IMR-90 (cell line): ENCODE data around the gene MYT1. TPM values are rescaled to one million over a fixed set of nuclear protein-coding genes. Genes with fewer than 3 reads are reported as not detected.
A peak's percentile ranks its signal among the peaks of the same experiment; 100 is the strongest.

Experiments used
- ATAC-seq: fragments of 200-7000 bp; cut with Tn5 transposase; 2 replicates; pipeline ENCODE4 v1.9.1; 2020; ENCODE audit warnings: low read depth, mild to moderate bottlenecking, moderate library complexity
- BruUV-seq: library from RNA; stranded (reverse); fragments of 400-500 nt; replicated peaks from 2 replicates; lab custom pipeline; 2021; lab: Mats Ljungman, UMichigan
- CTCF ChIA-PET: fragments of 300-600 bp; formaldehyde crosslinking; extraction: SDS; loops from one replicate; lab custom pipeline; 2021; ENCODE audit warnings: antibody characterized with exemption; lab: Yijun Ruan, JAX
- POLR2A ChIA-PET: fragments of 300-600 bp; sonication (Branson Sonifier 250); formaldehyde crosslinking; loops from one replicate; lab custom pipeline; 2022; ENCODE audit warnings: antibody characterized with exemption; ENCODE audit not compliant: unreplicated experiment; lab: Charles Lee
- DNase-seq: peaks from one replicate; pipeline ENCODE4 v3.0.0; 2013
- H2AFZ ChIP-seq: replicated peaks from 2 replicates; pipeline ENCODE3; 2013; ENCODE audit warnings: low read length, mild to moderate bottlenecking; ENCODE audit not compliant: poor library complexity
- H2AK5ac ChIP-seq: 2 replicates; pipeline ENCODE4 v1.6.1; 2013; ENCODE audit warnings: low read depth, low read length, inconsistent platforms
- H2AK9ac ChIP-seq: replicated peaks from 2 replicates; pipeline ENCODE3; 2013; ENCODE audit warnings: mild to moderate bottlenecking, low read depth, low read length, moderate library complexity; ENCODE audit not compliant: poor library complexity
- H2BK120ac ChIP-seq: 2 replicates; pipeline ENCODE4 v1.6.1; 2013; ENCODE audit warnings: low read depth, low read length, inconsistent platforms
- H2BK15ac ChIP-seq: 3 replicates; pipeline ENCODE4 v1.6.1; 2013; ENCODE audit warnings: low read depth, low read length, inconsistent platforms
- H2BK20ac ChIP-seq: 2 replicates; pipeline ENCODE4 v1.6.1; 2013; ENCODE audit warnings: low read depth, mild to moderate bottlenecking, inconsistent platforms, low read length, moderate library complexity
- H2BK5ac ChIP-seq: 2 replicates; pipeline ENCODE4 v1.6.1; 2013; ENCODE audit warnings: mild to moderate bottlenecking, low read depth, low read length, inconsistent platforms; ENCODE audit not compliant: poor library complexity, severe bottlenecking
- H3K14ac ChIP-seq: replicated peaks from 2 replicates; pipeline ENCODE4 v1.6.1; 2013; ENCODE audit warnings: low read depth, low read length, inconsistent platforms
- H3K18ac ChIP-seq: 2 replicates; pipeline ENCODE4 v1.6.1; 2013; ENCODE audit warnings: low read depth, low read length, control low read depth
- H3K23ac ChIP-seq: 2 replicates; pipeline ENCODE4 v1.6.1; 2013; ENCODE audit warnings: low read depth, low read length, inconsistent platforms
- H3K27ac ChIP-seq: 2 replicates; pipeline ENCODE4 v1.5.1; 2013; ENCODE audit warnings: mild to moderate bottlenecking, control low read depth, low read length; ENCODE audit not compliant: insufficient read depth
- H3K27me3 ChIP-seq: 2 replicates; pipeline ENCODE4 v1.6.1; 2013; ENCODE audit warnings: low read length; ENCODE audit not compliant: control insufficient read depth, insufficient read depth
- H3K36me3 ChIP-seq: 2 replicates; pipeline ENCODE4 v1.6.1; 2013; ENCODE audit warnings: low read length, mixed read lengths; ENCODE audit not compliant: control insufficient read depth, insufficient read depth
- H3K4ac ChIP-seq: 2 replicates; pipeline ENCODE4 v1.6.1; 2013; ENCODE audit warnings: low read depth, low read length, inconsistent platforms
- H3K4me1 ChIP-seq: 2 replicates; pipeline ENCODE4 v1.6.1; 2013; ENCODE audit warnings: low read length, mixed read lengths; ENCODE audit not compliant: control insufficient read depth, insufficient read depth
- H3K4me2 ChIP-seq: 2 replicates; pipeline ENCODE4 v1.6.1; 2013; ENCODE audit warnings: low read depth, mild to moderate bottlenecking, control low read depth, low read length, moderate library complexity
- H3K4me3 ChIP-seq: 2 replicates; pipeline ENCODE4 v1.5.1; 2013; ENCODE audit warnings: low read depth, mild to moderate bottlenecking, control low read depth, low read length, moderate library complexity; ENCODE audit not compliant: insufficient read depth
- H3K56ac ChIP-seq: 2 replicates; pipeline ENCODE4 v1.6.1; 2013; ENCODE audit warnings: low read length, inconsistent platforms; ENCODE audit not compliant: insufficient read depth; ENCODE audit errors: extremely low read depth
- H3K79me1 ChIP-seq, 2 experiments: 2 replicates each; pipeline ENCODE4 v1.6.1; 2013; ENCODE audit warnings: low read length in 2 of 2, inconsistent platforms in 1 of 2, low read depth in 1 of 2
- H3K9ac ChIP-seq: 2 replicates; pipeline ENCODE4 v1.6.1; 2013; ENCODE audit warnings: low read depth, low read length, control low read depth
- H3K9me1 ChIP-seq: 2 replicates; pipeline ENCODE4 v1.6.1; 2013; ENCODE audit warnings: low read length, inconsistent platforms; ENCODE audit not compliant: insufficient read depth
- H3K9me3 ChIP-seq: 2 replicates; pipeline ENCODE4 v1.6.1; 2013; ENCODE audit warnings: low read length; ENCODE audit not compliant: control insufficient read depth, insufficient read depth
- H4K20me1 ChIP-seq: 2 replicates; pipeline ENCODE4 v1.6.1; 2013; ENCODE audit warnings: low read length, inconsistent platforms; ENCODE audit not compliant: insufficient read depth
- H4K5ac ChIP-seq: 2 replicates; pipeline ENCODE4 v1.6.1; 2013; ENCODE audit warnings: mild to moderate bottlenecking, low read depth, low read length, control low read depth
- H4K8ac ChIP-seq, 2 experiments: 2 replicates each; pipeline ENCODE4 v1.6.1; 2013; ENCODE audit warnings: low read depth in 2 of 2, low read length in 2 of 2, control low read depth in 1 of 2, inconsistent platforms in 1 of 2
- H4K91ac ChIP-seq: 2 replicates; pipeline ENCODE4 v1.6.1; 2013; ENCODE audit warnings: low read depth, low read length, inconsistent platforms; ENCODE audit not compliant: insufficient read depth
- CEBPB ChIP-seq: IDR thresholded peaks from 2 replicates; pipeline ENCODE4 v1.6.1; 2012; ENCODE audit warnings: low read depth, low read length, improper control_type of control experiment
- CHD1 ChIP-seq: IDR thresholded peaks from 2 replicates; pipeline ENCODE4 v1.6.1; 2012; ENCODE audit warnings: low read depth, low read length, improper control_type of control experiment
- CTCF ChIP-seq: conservative IDR thresholded peaks from 2 replicates; pipeline ENCODE4 v1.5.1; 2012; ENCODE audit warnings: mild to moderate bottlenecking, low read depth, low read length, improper control_type of control experiment
- FOS ChIP-seq: fragments of 150-350 bp; IDR thresholded peaks from 2 replicates; pipeline ENCODE4 v1.6.1; 2016; ENCODE audit warnings: low read depth, low read length
- MAFK ChIP-seq: IDR thresholded peaks from 2 replicates; pipeline ENCODE4 v1.6.1; 2012; ENCODE audit warnings: low read depth, low read length, improper control_type of control experiment
- MAZ ChIP-seq: IDR thresholded peaks from 2 replicates; pipeline ENCODE4 v1.6.1; 2012; ENCODE audit warnings: low read depth, mild to moderate bottlenecking, low read length, improper control_type of control experiment, moderate library complexity, borderline replicate concordance
- MXI1 ChIP-seq: IDR thresholded peaks from 2 replicates; pipeline ENCODE4 v1.6.1; 2012; ENCODE audit warnings: low read depth, mild to moderate bottlenecking, low read length, moderate library complexity, borderline replicate concordance
- NFE2L2 ChIP-seq: fragments of 150-350 bp; IDR thresholded peaks from 2 replicates; pipeline ENCODE4 v1.6.1; 2016; ENCODE audit warnings: low read depth, mild to moderate bottlenecking, low read length
- POLR2A ChIP-seq: IDR thresholded peaks from 2 replicates; pipeline ENCODE4 v1.6.1; 2012; ENCODE audit warnings: mild to moderate bottlenecking, low read depth, low read length
- RAD21 ChIP-seq: IDR thresholded peaks from 2 replicates; pipeline ENCODE4 v1.6.1; 2012; ENCODE audit warnings: low read length, improper control_type of control experiment
- RCOR1 ChIP-seq: IDR thresholded peaks from 2 replicates; pipeline ENCODE4 v1.6.1; 2012; ENCODE audit warnings: mild to moderate bottlenecking, low read length, improper control_type of control experiment; ENCODE audit not compliant: insufficient replicate concordance
- RFX5 ChIP-seq: IDR thresholded peaks from 2 replicates; pipeline ENCODE4 v1.8.0; 2012; ENCODE audit warnings: low read depth, mild to moderate bottlenecking, low read length, moderate library complexity
- SMC3 ChIP-seq: fragments of 150-350 bp; IDR thresholded peaks from 2 replicates; pipeline ENCODE4 v1.6.1; 2016; ENCODE audit warnings: low read depth, mild to moderate bottlenecking, antibody characterized with exemption, low read length, moderate library complexity
- WGBS, 2 experiments: methylation state at CpG; one replicate each; pipeline versions ENCODE4 v1.1.5 to v1.1.7; 2013; ENCODE audit warnings: missing lambda C conversion rate in 2 of 2; ENCODE audit not compliant: insufficient read length in 1 of 2; ENCODE audit errors: extremely low coverage in 2 of 2; 5-methylcytosine and 5-hydroxymethylcytosine counted together
- dilution Hi-C: fragments of 300-500 bp; cut with HindIII; formaldehyde crosslinking; loops from one replicate; pipeline ENCODE4 v1.14.3; 2018; ENCODE audit warnings: low sequenced_read_pairs; ENCODE audit not compliant: unreplicated experiment
- in situ Hi-C: fragments of 300-500 bp; cut with MboI; formaldehyde crosslinking; loops from 3 replicates; pipeline ENCODE4 v1.14.3; 2019; ENCODE audit warnings: low sequenced_read_pairs, inconsistent platforms, mixed read lengths
- intact Hi-C: fragments of 100-400 bp; cut with micrococcal nuclease; formaldehyde crosslinking; loops from 2 replicates; pipeline ENCODE4 v1.10.0; 2022
- polyA plus RNA-seq, 3 experiments: library from polyadenylated mRNA; depleted of rRNA; stranded (reverse); fragments of >200 nt; gene quantifications; 2 replicates each; pipeline ENCODE4 v1.2.3, GENCODE V29; 2012; ENCODE audit warnings: low replicate concordance in 1 of 3
- total RNA-seq: library from RNA; depleted of rRNA; stranded (reverse); fragments of >200 nt; gene quantifications from 2 replicates; pipeline ENCODE4 v1.2.3, GENCODE V29; 2012

MYT1 gene
- total and polyA plus RNA-seq, 2 of the 4 experiments (the other 2 are of a cell fraction) = not detected

GRCh38 chr20:64119681-64120341 lies 44.4 kb upstream of the MYT1 start:
- POLR2A ChIA-PET = no interaction called here
- ATAC-seq = no peak; the same call in 1 of the 2 replicates
- intact Hi-C loops = loop anchor here (1.0 kb wide), 4 partner anchors 37 to 582 kb away; no protein-coding TSS in a partner anchor

More at GRCh38 chr20:64119681-64120341, 44.4 kb upstream of the MYT1 start:
- dilution Hi-C loops (no loop called here), in situ Hi-C loops (no loop called here)
- H3K14ac ChIP-seq = no peak overlapping the region
- no peak overlapping the region for H3K9ac ChIP-seq
- DNase-seq = no peak
- no peak overlapping the region for H2BK5ac ChIP-seq
- no peaks in the 10 kb centered on the region for H3K9me3 ChIP-seq
- no peaks in the 10 kb centered on the region for H3K36me3 ChIP-seq
- no peaks in the 10 kb centered on the region for H3K4me1 ChIP-seq
- CTCF ChIA-PET = interaction anchor here (0.6 to 2.0 kb wide), 5 partner anchors 36 to 140 kb away, joined by 3 to 8 read pairs (median 3); no protein-coding TSS in a partner anchor
- H3K4me3 ChIP-seq = no peak overlapping the region
- no peak overlapping the region for H3K27ac ChIP-seq
- peak overlapping the region; percentile 94 for H2AFZ ChIP-seq
- BruUV-seq = no TSS peak
- no peak overlapping the region for H2BK15ac ChIP-seq
- H4K20me1 ChIP-seq = no peaks in the 10 kb centered on the region
- no peak overlapping the region for H2BK20ac ChIP-seq
- H3K9me1 ChIP-seq = no peaks in the 10 kb centered on the region
- H4K5ac ChIP-seq = no peak overlapping the region
- 80% methylated on average over 3 of the region's 14 CpGs; no CpG with 5 or more reads in 1 of the 2 experiments for WGBS, 2 experiments
- no peak overlapping the region for H3K4ac ChIP-seq
- no peak overlapping the region for H2BK120ac ChIP-seq
- H3K56ac ChIP-seq = no peak overlapping the region
- H3K27me3 ChIP-seq = peaks cover 30% of the 10 kb centered on the region
- H2AK9ac ChIP-seq = peak overlapping the region; percentile 74
- H3K79me1 ChIP-seq = no peaks in the 10 kb centered on the region
- no peak overlapping the region for H3K18ac ChIP-seq
- TF ChIP-seq SMC3 = no peak
- no peak for TF ChIP-seq CTCF
- no peak for TF ChIP-seq RAD21
- no peak for TF ChIP-seq MAFK
- no peak for TF ChIP-seq POLR2A
- TF ChIP-seq CEBPB = no peak
- no peak for TF ChIP-seq CHD1
- no peak for TF ChIP-seq MXI1
- no peak for TF ChIP-seq MAZ
- no peak for TF ChIP-seq NFE2L2
- TF ChIP-seq RCOR1 = no peak
- no peak for TF ChIP-seq FOS
- TF ChIP-seq RFX5 = no peak
- H3K4me2 ChIP-seq = no peak overlapping the region
- peak overlapping the region in 1 of 2 experiments; percentile 30; a peak in 1 of 4 replicates for H4K8ac ChIP-seq
- no peak overlapping the region for H2AK5ac ChIP-seq
- no peak overlapping the region for H3K23ac ChIP-seq
- H4K91ac ChIP-seq = no peak overlapping the region
